Embryonic facial prominence (tissue), 1 donor: ENCODE results near the gene TMEM100.

Experiments
- DNase-seq: peaks from one replicate; pipeline ENCODE4 v3.0.0-alpha.2; 2016; ENCODE audit errors: extremely low spot score

TMEM100 gene

DNA sequence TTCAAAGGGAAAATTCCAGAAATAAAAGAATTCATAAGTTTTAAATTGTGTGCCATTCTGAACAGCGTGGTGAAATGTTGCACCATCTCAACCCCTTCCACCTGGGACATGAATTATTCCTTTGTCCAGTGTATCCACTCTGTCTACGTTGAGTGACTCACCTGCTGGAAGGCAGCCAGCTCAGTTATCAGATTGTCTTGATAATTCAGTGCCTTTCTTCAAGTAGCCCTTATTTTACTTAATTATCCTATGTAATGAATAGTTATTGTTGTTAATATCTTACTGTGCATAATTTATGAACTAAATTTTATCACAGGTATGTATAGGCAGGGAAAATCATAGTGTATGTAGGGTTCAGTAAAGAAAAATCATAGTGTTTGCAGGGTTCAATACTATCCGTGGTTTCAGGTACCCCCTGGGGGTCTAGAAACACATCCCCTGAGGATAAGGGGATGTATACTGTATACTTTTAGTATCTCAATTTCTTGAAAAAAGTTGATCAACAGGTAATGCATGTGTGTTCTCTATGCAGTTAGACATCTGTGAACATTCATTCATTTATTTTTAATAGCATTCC lies 20.5 kb upstream of the TMEM100 start:
- no peak for DNase-seq

DNA sequence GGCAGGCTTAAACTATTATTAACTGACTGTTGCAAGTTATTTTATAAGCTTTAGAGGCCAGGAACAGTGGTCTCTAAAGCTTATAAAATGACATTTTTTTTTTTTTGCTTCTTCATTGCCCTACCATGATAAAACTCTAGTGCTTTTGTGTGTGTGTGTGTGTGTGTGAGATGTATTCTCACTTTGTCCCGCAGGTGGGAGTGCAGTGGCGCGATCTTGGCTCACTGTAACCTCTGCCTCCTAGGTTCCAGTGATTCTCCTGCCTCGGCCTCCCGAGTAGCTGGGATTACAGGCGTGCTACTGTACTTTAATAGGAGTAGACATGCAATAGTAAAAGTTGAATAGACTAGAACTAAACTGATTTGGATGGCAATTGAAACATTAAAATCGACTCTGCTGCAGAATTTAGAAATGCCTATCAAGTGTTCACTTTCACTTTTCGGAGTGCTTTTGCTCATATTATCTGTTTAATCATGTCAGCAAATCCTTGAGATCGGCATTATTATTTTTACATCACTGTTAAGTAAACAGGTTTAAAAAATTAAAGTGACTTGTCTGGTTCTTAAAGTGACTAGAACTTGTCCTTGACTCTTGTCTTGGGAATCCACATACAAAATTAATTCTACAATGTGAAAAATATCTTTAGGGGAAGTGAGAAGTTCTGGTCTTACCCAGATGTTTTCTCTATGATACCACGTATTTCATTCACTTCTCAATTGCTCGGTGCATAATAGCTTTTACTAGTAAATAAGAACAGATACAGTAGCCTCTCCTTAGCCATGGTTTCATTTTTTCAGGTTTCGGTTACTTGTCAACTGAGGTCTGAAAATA lies 19.8 kb upstream of the TMEM100 start:
- DNase-seq, result no peak

DNA sequence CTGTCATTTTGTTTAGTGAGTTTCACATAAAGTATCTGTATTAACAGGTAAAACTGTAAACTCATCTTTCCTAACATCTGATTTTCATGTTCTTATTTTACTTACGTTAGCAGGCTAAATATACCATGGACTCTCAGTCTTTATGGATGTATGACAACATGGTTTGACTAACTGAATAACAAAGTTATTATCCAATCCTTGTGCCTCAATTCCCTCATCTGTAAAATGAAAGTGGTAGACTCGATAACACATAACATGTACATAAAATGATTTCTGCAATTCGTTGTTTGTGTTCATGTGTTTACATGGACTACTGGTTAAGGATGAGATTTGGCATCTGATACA lies 18.7 kb upstream of the TMEM100 start:
- no peak for DNase-seq

DNA sequence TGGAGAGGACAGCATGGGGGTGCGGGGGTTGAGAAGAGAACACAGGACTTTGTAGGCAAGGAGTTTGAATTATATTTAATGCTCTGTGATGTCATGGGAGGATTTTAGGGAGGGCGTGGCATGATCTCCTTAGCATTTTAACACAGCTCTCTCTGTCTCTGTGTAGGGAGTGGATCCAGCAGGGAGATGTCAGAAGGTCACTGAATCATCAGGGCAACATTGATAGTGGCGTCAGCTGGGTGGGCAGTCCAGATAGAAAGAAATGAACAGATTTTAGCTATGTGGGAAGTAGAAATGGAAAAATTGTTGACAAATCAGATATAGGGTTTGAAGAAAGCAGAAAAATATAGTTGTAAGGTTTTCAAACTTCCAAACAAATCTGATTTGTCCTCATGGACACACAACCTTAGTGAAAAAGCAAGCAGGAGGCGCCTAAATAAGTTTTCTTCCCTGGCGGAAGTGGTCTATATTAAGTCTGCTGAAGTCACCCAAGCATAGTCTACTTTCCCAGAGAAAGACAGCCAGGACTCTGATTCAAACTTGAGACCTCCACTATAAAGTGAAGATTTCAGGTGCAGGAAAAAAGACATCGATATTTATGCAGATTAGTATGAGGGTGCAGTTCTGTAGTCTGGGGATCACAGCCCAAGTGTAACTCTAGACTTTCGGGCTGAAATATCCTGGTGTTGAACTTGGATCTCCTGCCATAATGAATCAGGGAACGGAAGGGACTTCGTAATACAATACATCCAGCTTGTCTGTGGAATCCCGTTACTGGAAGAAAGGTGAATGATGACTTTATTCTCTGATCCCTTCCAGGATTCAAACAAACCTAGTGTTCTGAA lies 18.1 kb upstream of the TMEM100 start:
- DNase-seq, result no peak

DNA sequence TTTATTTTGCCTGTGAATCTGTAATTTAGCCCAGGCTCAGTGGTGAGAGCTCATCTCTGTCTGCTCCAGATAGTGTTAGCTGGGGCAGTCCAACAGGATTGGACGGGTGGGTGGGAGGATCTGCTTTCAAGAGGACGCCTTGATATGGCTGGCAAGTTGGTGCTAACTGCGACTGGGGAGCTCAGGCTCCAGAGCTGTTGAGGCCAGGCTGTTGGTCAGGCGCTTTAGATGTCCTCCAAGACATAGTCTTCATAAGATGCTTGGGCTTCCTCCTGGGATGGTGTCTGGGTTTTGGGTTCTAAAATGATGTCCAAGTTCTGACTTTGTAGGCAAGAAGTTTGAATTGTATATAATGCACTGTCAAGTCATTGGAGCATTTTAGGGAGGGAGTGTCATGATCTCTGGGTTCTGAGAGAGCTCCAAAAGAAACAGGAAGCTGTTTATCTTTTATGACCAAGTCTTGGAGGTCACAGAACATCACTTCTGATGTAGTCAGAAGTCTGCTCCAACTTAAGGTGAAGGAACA lies 15.4 kb upstream of the TMEM100 start:
- DNase-seq, result no peak

DNA sequence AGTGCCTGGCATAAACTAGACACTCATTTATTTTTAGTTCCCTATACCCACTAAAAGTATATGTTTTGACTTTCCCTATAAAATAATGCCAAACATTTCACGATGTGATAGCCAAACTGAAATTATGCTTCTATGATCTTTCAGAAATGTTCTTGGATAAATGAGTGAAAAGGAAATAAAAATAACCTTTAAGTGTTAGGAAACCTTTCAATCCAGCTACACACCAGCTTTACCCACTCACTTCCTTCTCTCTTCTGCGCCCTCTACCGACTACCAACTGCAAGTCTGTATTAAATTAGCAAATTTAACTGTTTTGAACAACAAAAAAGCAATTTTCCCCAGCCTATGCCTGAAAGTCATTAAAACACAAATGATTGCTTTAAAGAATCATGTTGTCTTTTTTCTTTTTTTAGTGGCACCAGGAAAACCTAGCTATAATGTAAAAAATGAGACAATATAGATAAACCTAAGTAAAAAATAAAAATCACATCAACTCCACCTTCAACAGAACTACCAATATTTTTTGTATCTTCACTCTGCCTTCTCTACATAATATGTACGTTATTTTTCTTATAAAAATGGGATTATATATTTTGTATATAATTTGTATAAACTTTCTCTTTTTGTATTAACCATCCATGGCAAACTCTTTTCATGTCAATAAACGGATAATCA lies 13.2 kb upstream of the TMEM100 start:
- no peak for DNase-seq

DNA sequence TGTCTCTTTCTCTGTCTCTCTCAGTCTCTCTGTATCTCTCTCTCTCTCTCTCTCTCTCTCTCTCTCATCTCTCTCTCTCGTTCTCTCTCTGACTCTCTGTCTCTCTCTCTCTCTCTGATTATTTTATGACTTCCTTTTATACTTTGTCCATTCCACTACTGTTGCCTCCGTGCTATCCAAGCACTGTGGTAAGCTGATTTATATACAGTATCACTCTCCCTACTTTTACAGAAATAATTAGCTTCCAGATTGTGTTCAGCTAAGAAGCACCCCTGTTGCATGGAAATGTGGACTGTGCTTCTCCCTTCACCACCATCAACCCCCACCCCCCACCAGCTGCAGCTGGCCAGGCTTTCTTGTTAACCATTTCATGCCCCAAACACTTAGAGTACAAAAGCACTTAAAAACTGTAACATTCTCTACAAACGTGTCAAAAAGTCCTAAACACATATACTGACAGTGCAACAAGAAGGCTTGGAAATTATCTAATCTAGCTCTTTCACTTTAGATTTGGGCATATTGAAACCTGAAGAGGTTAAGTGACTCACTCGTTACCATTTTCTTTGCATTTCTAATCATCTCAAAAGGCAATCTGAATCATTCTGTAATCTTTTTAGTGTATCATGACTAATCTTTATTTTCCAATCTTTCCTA lies 11.6 kb upstream of the TMEM100 start:
- DNase-seq, result no peak

DNA sequence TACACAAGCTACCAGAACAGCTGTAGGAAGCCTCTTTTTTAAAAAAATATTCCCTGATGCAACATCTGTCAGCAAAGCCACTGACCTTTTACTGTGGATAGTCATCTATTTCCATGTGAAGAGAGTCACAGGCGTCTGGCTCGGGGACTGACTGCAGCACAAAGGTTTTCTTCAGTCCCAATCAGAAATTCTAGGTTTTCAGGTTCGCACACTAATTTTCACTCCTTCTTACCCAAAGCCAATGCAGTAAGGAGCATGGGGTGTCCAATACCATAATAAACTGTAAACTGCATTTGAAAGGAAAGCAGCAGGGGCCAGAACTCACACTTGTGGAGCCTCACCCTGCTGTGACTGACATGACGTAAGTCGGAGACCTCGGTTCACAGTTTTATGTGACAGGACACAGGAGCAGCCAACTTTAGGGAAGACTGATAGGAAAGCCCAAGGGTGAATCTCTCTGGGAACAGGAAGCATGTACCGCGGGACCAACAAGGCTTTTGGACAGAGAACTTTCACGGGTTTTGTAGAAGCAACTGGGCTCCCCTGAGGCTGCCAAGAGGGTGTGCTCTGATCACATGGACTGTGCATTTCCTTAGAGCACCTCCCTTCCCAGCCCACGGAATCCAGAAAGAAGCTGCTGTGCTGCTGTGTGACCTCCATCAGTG lies 9.1 kb upstream of the TMEM100 start:
- DNase-seq, result no peak

DNA sequence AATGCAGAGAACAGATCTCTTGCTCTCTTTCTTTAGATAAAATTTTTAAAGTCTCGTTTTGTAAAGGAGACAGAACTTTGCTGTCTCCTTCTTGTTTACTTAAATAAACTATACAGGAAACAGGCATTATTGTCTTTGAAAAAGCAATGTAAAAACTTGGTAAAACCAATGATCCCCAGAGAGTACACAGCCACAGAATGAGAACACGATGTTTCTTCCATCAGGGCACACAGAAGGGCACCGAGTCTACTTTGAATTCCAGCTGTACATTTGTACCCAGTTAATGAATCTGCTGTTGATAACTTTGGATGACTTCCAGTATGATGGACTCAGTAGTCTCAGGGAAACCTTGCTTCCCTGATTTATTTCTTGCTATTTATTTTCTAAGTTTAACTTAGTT lies 8.1 kb upstream of the TMEM100 start:
- DNase-seq, result no peak

DNA sequence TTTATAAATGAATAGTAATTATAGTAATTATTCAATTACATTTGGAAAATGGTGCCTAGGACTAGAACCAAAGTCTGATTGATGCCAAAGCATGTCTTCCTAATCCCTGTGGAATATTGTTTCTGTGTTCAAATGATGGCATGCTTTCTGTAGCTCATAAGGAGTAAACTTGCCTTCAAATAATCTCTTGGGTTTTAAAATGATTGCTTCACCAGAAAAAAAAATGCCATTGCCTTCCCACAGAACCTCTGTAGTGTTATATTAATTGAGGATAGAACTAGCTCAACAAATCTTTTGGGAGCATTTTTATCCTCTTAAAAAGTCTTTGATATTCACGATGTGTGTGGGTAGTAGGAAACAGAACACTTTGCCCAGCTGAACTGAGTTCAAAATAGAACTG lies 7.7 kb upstream of the TMEM100 start:
- DNase-seq, result no peak

DNA sequence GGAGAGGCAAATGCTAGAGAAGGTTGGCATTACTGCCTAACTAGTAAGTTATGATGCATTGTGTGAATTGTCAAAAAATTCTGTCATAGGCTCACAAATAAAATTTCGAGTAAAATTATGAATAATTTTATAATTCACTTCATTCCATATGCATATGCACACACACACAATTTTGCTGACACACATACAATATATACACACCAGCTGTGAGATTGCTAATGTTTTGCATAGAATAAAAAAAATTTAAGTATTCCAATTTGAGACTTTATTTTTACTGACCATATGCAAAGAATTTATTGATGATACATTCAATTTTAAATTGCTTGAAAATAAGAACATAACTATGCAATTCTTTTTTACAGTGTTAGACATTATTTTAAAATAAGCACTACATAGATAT lies 6.8 kb upstream of the TMEM100 start:
- DNase-seq, result no peak

DNA sequence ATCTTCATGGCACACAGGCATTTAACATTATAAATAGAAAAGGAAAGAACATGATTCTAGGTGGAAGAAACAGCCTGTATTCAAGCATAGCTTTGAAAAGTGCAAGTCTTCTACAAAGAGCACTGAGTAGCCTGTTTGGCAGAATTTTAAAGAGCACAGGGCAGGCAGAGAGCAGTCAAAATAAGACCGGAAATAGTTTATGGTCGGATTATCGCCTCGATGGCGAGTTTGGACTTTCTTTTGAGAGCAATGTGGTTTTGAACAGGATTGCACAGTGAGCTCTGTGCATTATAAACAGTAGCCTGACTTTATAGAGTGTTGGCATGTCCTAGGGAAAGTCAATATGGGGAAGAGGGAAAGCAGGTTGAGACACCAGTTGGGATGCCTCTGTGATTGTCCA lies 6.2 kb upstream of the TMEM100 start:
- no peak for DNase-seq

DNA sequence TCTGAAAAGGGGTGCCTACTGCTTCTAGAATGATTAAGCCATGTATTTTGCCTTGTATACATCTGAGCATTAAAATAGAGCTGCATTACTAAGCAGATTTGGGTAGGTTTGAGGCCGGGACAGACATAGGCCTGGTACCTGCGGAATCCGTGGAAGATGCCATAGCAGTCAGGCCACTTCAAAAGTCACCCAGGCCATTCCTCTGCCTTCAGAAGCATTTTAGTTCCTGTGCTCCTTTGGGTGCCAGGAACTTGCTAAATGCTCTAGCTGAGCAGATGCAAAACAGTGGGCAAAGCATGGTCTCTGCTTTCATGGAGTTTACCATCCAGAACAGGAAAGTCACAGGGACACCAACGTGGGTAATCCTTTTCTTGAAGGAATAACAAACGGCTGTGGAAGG lies 5.7 kb upstream of the TMEM100 start:
- DNase-seq, result no peak

DNA sequence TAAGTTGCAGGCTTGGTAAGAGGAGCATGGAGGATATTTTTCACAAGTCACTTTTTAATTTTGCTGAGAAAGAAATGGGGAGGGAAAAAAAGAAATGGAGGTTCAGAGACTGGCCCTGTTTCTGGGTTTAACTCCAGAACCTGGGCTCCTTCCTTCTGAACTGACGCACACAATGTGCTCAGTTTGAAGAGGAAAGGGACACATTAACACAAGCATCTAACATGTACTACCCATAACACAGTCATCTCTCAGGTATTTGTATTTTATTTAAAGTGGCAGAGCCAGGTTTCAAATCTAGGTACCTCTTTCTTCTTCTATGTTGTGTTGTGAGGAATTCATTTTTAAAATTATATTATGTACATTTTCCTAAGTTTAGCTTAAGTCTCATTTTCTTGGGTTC lies 5.3 kb upstream of the TMEM100 start:
- DNase-seq, result no peak

DNA sequence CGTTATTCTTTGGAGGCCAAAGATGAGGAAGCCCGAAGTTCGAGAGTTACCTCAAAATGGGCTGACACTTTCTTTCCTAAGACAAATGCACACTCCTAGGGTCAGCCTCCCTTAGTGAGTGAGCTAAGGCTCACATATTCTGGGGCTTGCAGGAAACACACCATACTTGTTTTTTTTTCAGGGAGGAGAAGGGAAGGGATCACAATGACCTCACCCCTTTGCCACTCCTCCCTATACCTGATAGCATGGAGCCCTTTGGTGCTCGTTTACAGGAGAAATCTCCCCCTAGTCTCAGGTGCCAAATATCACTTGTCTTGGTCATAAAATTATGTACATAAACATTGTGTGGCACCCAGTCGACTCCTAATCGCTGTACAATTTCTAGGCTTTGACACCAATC lies 4.6 kb upstream of the TMEM100 start:
- DNase-seq, result no peak

DNA sequence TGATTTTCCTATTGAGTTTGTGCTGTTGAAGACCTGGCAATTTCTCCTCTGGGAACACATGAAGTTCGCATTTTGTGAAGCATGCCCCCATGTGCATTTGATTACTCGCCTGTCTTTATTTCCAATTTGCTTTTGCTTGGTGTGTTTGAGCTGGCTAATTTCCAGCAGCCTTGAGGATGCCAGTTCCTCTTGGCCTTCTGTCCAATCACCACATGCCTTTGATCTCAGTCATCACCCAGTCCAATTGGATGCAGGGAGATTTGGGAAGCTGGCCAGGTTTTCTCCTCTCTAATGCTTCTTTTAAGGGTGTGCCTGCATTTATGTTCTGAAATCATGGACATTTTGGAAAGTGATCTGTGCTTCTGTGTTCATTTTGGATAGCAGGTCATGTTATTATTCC lies 3.8 kb upstream of the TMEM100 start:
- DNase-seq, result no peak

DNA sequence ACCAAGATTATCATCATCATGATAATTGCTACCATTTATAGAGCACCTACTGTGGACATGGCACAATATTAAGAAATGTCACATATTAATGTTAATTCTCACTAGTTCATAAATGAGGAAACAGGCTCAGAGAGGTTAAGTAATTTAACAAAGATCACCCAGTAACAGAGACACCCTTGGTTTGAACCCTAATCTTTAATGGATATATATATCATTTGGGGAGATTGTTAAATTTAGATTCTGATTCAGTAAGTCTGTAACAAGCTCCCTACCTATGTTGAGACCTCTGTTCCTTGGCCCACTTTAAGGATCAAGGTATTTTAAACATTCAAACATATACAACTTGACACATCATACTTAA lies 804 bp upstream of the TMEM100 start:
- DNase-seq, result no peak

DNA sequence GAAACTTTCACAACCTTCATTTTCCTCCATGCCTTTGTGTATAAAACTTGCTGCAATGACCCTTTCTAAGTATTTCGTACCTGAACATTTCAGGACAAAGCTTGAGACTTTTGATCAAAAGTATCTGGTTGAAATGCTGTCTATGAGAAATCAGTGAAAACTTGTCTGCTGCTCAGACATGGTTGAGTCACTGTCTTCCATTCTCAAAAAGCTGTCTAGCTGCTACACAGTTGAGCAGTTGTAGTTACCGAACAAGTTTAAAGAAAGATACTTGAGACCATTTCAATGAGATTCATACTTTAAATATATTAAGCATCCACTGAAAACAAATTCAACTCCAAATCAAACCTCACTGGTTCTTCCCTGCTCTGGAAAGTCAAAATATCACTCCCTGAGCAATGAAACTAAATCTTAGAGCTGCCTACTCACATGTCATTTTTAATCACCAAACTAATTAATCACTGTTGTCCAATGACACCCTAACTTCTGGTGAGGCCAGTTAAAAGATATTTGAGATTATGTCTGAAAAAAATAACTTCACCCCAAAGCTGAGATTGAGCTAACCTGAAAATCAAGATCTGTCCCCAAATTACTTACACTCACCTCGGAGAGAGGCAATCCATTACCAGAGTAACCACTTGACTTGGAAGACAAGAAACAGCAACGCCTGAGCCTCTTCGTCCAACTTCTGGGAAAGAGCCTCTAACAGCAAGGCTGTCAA lies 488 bp downstream of the TMEM100 start:
- DNase-seq, result no peak

DNA sequence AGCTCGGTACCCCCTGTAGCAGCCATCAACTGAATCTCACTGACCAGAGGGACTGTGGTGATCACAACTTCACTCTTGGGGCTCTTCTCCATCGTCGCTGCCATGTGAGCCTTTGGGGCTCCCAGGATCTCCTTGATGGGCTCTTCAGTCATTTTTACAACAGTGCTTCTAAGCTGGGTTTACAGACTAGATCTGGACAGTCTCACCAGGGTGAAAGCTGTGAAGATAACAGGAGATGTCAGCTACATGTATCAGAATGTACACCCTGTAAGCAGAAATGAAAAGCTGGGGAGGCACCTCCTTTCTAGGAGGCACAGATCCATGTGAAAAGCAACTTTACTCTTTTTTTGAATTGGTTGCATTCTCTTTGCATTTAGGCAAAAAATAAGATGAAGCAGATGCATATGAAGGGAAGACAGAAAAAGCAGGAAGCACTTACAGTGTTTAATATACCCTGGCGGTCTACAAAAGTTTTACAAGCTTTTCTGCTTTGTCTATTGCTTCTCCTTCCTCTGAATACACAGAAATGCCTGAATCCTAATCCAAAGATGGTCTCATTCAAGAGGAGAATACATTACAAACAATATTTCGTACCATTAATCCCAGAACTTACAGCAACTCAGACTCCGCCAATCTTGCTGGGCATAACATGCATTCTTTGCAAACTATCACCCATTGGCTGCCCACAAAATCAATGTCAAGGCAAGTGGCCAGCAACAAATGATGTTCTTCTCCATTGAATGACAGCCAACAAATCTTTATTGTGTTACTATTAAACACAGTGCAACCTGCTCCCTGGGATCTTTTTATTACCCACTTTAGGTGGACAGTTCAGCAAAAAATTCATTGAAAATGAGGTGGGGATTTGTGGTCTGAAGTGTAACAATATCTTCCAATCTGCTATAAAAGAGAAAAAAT lies 1.5 kb downstream of the TMEM100 start:
- no peak for DNase-seq
